ENCODE results near the gene NRAP.

NRAP gene

DNA sequence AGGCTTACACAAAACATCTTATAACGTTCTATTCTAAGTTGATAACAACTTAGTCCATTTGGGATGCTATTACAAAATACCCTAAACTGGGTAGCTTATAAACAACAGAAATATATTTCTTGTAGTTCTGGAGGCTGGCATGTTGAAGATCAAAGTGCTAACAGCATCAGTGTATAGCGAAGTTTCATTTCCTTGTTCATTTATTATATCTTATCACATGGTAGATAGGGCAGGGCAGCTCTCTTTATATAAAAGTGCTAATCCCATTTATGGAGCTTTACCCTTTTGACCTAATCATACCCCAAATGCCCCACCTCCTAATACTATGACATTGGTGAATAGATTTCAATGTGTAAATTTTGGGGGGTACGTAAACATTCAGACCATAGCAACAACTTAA lies 22.2 kb upstream of the NRAP start (continued):
- TF ChIP-seq, protein P1, sequence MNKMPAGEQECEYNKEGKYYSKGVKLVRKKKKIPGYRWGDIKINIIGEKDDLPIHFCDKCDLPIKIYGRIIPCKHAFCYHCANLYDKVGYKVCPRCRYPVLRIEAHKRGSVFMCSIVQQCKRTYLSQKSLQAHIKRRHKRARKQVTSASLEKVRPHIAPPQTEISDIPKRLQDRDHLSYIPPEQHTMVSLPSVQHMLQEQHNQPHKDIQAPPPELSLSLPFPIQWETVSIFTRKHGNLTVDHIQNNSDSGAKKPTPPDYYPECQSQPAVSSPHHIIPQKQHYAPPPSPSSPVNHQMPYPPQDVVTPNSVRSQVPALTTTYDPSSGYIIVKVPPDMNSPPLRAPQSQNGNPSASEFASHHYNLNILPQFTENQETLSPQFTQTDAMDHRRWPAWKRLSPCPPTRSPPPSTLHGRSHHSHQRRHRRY (tag by site-specific recombination; IDR thresholded peaks at IDR 0.05) = no peak
- TF ChIP-seq, protein P2, sequence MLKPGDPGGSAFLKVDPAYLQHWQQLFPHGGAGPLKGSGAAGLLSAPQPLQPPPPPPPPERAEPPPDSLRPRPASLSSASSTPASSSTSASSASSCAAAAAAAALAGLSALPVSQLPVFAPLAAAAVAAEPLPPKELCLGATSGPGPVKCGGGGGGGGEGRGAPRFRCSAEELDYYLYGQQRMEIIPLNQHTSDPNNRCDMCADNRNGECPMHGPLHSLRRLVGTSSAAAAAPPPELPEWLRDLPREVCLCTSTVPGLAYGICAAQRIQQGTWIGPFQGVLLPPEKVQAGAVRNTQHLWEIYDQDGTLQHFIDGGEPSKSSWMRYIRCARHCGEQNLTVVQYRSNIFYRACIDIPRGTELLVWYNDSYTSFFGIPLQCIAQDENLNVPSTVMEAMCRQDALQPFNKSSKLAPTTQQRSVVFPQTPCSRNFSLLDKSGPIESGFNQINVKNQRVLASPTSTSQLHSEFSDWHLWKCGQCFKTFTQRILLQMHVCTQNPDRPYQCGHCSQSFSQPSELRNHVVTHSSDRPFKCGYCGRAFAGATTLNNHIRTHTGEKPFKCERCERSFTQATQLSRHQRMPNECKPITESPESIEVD (tag by site-specific recombination; IDR thresholded peaks at IDR 0.05) = no peak
- no peak for TF ChIP-seq ZBTB48 (tag by site-specific recombination; IDR thresholded peaks at IDR 0.05)
- TF ChIP-seq, protein P3, sequence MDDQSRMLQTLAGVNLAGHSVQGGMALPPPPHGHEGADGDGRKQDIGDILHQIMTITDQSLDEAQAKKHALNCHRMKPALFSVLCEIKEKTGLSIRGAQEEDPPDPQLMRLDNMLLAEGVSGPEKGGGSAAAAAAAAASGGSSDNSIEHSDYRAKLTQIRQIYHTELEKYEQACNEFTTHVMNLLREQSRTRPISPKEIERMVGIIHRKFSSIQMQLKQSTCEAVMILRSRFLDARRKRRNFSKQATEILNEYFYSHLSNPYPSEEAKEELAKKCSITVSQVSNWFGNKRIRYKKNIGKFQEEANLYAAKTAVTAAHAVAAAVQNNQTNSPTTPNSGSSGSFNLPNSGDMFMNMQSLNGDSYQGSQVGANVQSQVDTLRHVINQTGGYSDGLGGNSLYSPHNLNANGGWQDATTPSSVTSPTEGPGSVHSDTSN (CRISPR knock-in tag; IDR thresholded peaks at IDR 0.05) = no peak

DNA sequence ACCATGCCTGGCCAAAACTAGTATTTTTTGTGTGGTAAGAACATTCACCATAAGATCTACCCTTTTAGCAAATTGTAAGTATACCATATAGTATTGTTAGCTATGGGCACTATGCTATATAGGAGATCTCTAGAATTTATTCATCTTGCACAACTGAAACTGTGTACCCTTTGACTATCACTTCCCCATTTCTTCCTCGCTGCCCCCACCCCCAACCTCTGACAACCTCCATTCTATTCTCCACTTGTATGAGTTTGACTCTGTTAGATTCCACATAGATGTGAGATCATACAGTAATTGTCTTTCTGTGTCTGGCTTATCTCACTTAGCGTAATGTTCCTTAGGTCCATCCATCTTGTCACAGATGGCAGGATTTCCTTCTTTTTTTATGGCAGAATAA lies 19.5 kb upstream of the NRAP start:
- Histone ChIP-seq H3K4me1 (ENCODE audit: control insufficient read depth, insufficient read depth, low read length) (peaks cover 5% of the 10 kb centered on the region; the same call in 1 of the 2 replicates), H3K36me3 (ENCODE audit: control insufficient read depth in 2 of 2, insufficient read depth in 1 of 2, low read length in 2 of 2) (peaks cover 3 to 6% of the 10 kb centered on the region in 2 experiments; a peak in 1 of 3 replicates), H3K4me3 (ENCODE audit: low read depth, low read length) (no peak overlapping the region), H3K9me3 (ENCODE audit: control insufficient read depth, insufficient read depth, low read depth, low read length) (peaks cover 3% of the 10 kb centered on the region; the same call in 1 of the 2 replicates), H3K27ac (ENCODE audit: extremely low read depth, low read depth, low read length) (no peak overlapping the region)
- POLR2A ChIA-PET = no interaction called here
- CTCF ChIA-PET = interaction anchor here (0.6 to 0.9 kb wide), 2 partner anchors 22 to 235 kb away, joined by 4 read pairs; no protein-coding TSS in a partner anchor
- TF ChIP-seq ZNF785 (tag by site-specific recombination; IDR thresholded peaks at IDR 0.05) = no peak
- no peak for TF ChIP-seq ZNF394 (tag by site-specific recombination; IDR thresholded peaks at IDR 0.05; ENCODE audit: borderline replicate concordance)
- no peak for TF ChIP-seq KLF7 (tag by site-specific recombination; IDR thresholded peaks at IDR 0.05; ENCODE audit: borderline replicate concordance)
- no peak for TF ChIP-seq SETDB1 (IDR thresholded peaks at IDR 0.05; ENCODE audit: insufficient read length, low read length)
- TF ChIP-seq ZBTB7A (tag by site-specific recombination; IDR thresholded peaks at IDR 0.05; ENCODE audit: low read depth) = no peak
- TF ChIP-seq, protein P4, sequence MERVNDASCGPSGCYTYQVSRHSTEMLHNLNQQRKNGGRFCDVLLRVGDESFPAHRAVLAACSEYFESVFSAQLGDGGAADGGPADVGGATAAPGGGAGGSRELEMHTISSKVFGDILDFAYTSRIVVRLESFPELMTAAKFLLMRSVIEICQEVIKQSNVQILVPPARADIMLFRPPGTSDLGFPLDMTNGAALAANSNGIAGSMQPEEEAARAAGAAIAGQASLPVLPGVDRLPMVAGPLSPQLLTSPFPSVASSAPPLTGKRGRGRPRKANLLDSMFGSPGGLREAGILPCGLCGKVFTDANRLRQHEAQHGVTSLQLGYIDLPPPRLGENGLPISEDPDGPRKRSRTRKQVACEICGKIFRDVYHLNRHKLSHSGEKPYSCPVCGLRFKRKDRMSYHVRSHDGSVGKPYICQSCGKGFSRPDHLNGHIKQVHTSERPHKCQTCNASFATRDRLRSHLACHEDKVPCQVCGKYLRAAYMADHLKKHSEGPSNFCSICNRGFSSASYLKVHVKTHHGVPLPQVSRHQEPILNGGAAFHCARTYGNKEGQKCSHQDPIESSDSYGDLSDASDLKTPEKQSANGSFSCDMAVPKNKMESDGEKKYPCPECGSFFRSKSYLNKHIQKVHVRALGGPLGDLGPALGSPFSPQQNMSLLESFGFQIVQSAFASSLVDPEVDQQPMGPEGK (tag by site-specific recombination; IDR thresholded peaks at IDR 0.05) = no peak
- TF ChIP-seq ZNF274 (IDR thresholded peaks at IDR 0.05; ENCODE audit: low read length) = no peak
- TF ChIP-seq ZNF274 (tag by site-specific recombination; IDR thresholded peaks at IDR 0.05; ENCODE audit: borderline replicate concordance) = no peak
- no peak for TF ChIP-seq ZNF211 (tag by site-specific recombination; IDR thresholded peaks at IDR 0.05; ENCODE audit: low read depth)
- TF ChIP-seq, protein P5, sequence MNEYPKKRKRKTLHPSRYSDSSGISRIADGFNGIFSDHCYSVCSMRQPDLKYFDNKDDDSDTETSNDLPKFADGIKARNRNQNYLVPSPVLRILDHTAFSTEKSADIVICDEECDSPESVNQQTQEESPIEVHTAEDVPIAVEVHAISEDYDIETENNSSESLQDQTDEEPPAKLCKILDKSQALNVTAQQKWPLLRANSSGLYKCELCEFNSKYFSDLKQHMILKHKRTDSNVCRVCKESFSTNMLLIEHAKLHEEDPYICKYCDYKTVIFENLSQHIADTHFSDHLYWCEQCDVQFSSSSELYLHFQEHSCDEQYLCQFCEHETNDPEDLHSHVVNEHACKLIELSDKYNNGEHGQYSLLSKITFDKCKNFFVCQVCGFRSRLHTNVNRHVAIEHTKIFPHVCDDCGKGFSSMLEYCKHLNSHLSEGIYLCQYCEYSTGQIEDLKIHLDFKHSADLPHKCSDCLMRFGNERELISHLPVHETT (tag by site-specific recombination; IDR thresholded peaks at IDR 0.05) = no peak
- no peak for TF ChIP-seq ZNF626 (tag by site-specific recombination; IDR thresholded peaks at IDR 0.05)
- no peak for TF ChIP-seq ZNF169 (tag by site-specific recombination; IDR thresholded peaks at IDR 0.05)
- no peak for TF ChIP-seq EGR2 (tag by site-specific recombination; IDR thresholded peaks at IDR 0.05; ENCODE audit: low read depth)
- TF ChIP-seq ZNF366 (tag by site-specific recombination; conservative IDR thresholded peaks at IDR 0.05) = no peak
- no peak for TF ChIP-seq SCRT1 (tag by site-specific recombination; IDR thresholded peaks at IDR 0.05; ENCODE audit: borderline replicate concordance)
- TF ChIP-seq ZNF239 (tag by site-specific recombination; IDR thresholded peaks at IDR 0.05) = no peak
- TF ChIP-seq ZNF354C (tag by site-specific recombination; IDR thresholded peaks at IDR 0.05; ENCODE audit: borderline replicate concordance, low read depth) = no peak

Data from HEK293 (cell line).